B cell (primary cell): ENCODE data around the gene SLC26A3. TPM values are rescaled to one million over a fixed set of nuclear protein-coding genes. Genes with fewer than 3 reads are reported as not detected.

ENCODE experiments used
- ATAC-seq: fragments of 200-7000 bp; cut with Tn5 transposase; one replicate; pipeline ENCODE4 v1.10.0; 2021; ENCODE audit warnings: low read depth, mild to moderate bottlenecking, moderate number of reproducible peaks, moderate library complexity
- CTCF ChIA-PET: fragments of 350-600 bp; sonication (Branson Sonifier 250); formaldehyde crosslinking; loops from one replicate; lab custom pipeline; 2021; ENCODE audit warnings: antibody characterized with exemption, inconsistent platforms; lab: Charles Lee
- POLR2A ChIA-PET: fragments of 350-600 bp; sonication (Branson Sonifier 250); formaldehyde crosslinking; loops from one replicate; lab custom pipeline; 2021; ENCODE audit warnings: antibody characterized with exemption; lab: Charles Lee
- DNase-seq: peaks from one replicate; pipeline ENCODE4 v3.0.0; 2013
- H2AFZ ChIP-seq: 2 replicates; pipeline ENCODE4 v1.6.1; 2012; ENCODE audit warnings: mild to moderate bottlenecking, low read depth, low read length; ENCODE audit not compliant: insufficient read depth, poor library complexity, severe bottlenecking
- H3K27ac ChIP-seq, 2 donors: 1 replicate in 1 of 2; 2 replicates in 1 of 2; pipeline ENCODE4 v1.5.1; 2012 to 2013; ENCODE audit warnings: low read length in 2 of 2, mild to moderate bottlenecking in 2 of 2, moderate library complexity in 1 of 2
- H3K27me3 ChIP-seq, 4 experiments: fragments of 200-600 bp in 1 of 4; sonication (generic) in 1 of 4; replicated peaks in 1 of 4; 1 replicate in 2 of 4; 2 replicates in 2 of 4; pipeline versions ENCODE4 v1.6.1 to v1.7.0; 2013 to 2016; ENCODE audit warnings: low read length in 3 of 4, mild to moderate bottlenecking in 2 of 4, mixed read lengths in 1 of 4, moderate library complexity in 1 of 4; ENCODE audit not compliant: insufficient read depth in 4 of 4, control insufficient read depth in 3 of 4; ENCODE audit errors: control extremely low read depth in 1 of 4
- H3K36me3 ChIP-seq, 2 experiments: replicated peaks in 1 of 2; 1 replicate in 1 of 2; 2 replicates in 1 of 2; pipeline versions ENCODE4 v1.6.1 to v1.7.1; 2013; ENCODE audit warnings: low read length in 1 of 2; ENCODE audit not compliant: insufficient read depth in 2 of 2, control insufficient read depth in 1 of 2; ENCODE audit errors: control extremely low read depth in 1 of 2, extremely low read depth in 1 of 2
- H3K4me1 ChIP-seq, 2 donors: fragments of 200-600 bp in 1 of 2; sonication (generic) in 1 of 2; 1 replicate in 1 of 2; 2 replicates in 1 of 2; pipeline versions ENCODE4 v1.5.1 to v1.6.1; 2013 to 2017; ENCODE audit warnings: low read length in 2 of 2; ENCODE audit not compliant: control insufficient read depth in 2 of 2, insufficient read depth in 2 of 2
- H3K4me2 ChIP-seq: replicated peaks from 2 replicates; pipeline ENCODE3; 2012; ENCODE audit warnings: mild to moderate bottlenecking, low read depth, low read length; ENCODE audit not compliant: poor library complexity, severe bottlenecking
- H3K4me3 ChIP-seq, 5 experiments: fragments of 200-600 bp in 1 of 5; sonication (generic) in 1 of 5; 1 replicate in 3 of 5; 2 replicates in 2 of 5; pipeline versions ENCODE4 v1.5.1 to v1.7.0; 2011 to 2016; ENCODE audit warnings: low read length in 4 of 5, mild to moderate bottlenecking in 4 of 5, low read depth in 2 of 5, control low read depth in 1 of 5, moderate library complexity in 1 of 5; ENCODE audit not compliant: insufficient read depth in 1 of 5; ENCODE audit errors: control extremely low read depth in 1 of 5, extremely low read depth in 1 of 5
- H3K79me2 ChIP-seq: fragments of 200-600 bp; sonication (generic); one replicate; pipeline ENCODE4 v1.6.0; 2016; ENCODE audit warnings: low read length; ENCODE audit not compliant: control insufficient read depth, insufficient read depth
- H3K9ac ChIP-seq: fragments of 200-600 bp; sonication (generic); 2 replicates; pipeline ENCODE4 v1.6.1; 2017; ENCODE audit warnings: mild to moderate bottlenecking, low read length, moderate library complexity
- H3K9me3 ChIP-seq, 3 donors: one replicate each; pipeline versions ENCODE4 v1.6.1 to v1.7.1; 2013; ENCODE audit warnings: low read length in 2 of 3; ENCODE audit not compliant: control insufficient read depth in 2 of 3, insufficient read depth in 1 of 3; ENCODE audit errors: control extremely low read depth in 1 of 3
- H4K20me1 ChIP-seq: 2 replicates; pipeline ENCODE4 v1.6.0; 2012; ENCODE audit warnings: mild to moderate bottlenecking, low read length; ENCODE audit not compliant: insufficient read depth, control insufficient read depth, poor library complexity, severe bottlenecking
- H3K27ac Mint-ChIP-seq: one replicate; pipeline ENCODE4 v1.8.0; 2021; ENCODE audit warnings: mixed read lengths
- H3K27me3 Mint-ChIP-seq: one replicate; pipeline ENCODE4 v1.8.0; 2021; ENCODE audit warnings: mixed read lengths
- H3K4me1 Mint-ChIP-seq: one replicate; pipeline ENCODE4 v1.8.0; 2021; ENCODE audit warnings: mixed read lengths
- H3K4me3 Mint-ChIP-seq: one replicate; pipeline ENCODE4 v1.8.0; 2021; ENCODE audit warnings: mixed read lengths
- H3K9me3 Mint-ChIP-seq: one replicate; pipeline ENCODE4 v1.8.0; 2022; ENCODE audit warnings: mixed read lengths; ENCODE audit not compliant: insufficient read depth
- EZH2 ChIP-seq: IDR thresholded peaks from 2 replicates; pipeline ENCODE4 v1.6.1; 2012; ENCODE audit warnings: borderline replicate concordance, low read depth, mild to moderate bottlenecking, moderate library complexity, low read length; ENCODE audit not compliant: insufficient read depth, poor library complexity, severe bottlenecking
- whole genome bisulfite sequencing: methylation state at CpG from one replicate; pipeline ENCODE4 v1.1.5; 2013; ENCODE audit warnings: missing lambda C conversion rate; ENCODE audit not compliant: insufficient coverage; 5-methylcytosine and 5-hydroxymethylcytosine counted together
- intact Hi-C: fragments of 100-400 bp; cut with micrococcal nuclease; formaldehyde crosslinking; loops from one replicate; pipeline ENCODE4 v1.10.0; 2022
- polyA plus RNA-seq: library from polyadenylated mRNA; depleted of rRNA; stranded (reverse); fragments of >200 nt; gene quantifications from 2 replicates; pipeline ENCODE4 v1.2.3, GENCODE V29; 2012
- total RNA-seq, 2 donors: library from RNA; stranded (reverse); fragments of 120-200 nt in 1 of 2; gene quantifications; 1 replicate in 1 of 2; 2 replicates in 1 of 2; pipeline versions ENCODE4 v1.2.3 to v1.2.4, GENCODE V29; 2013 to 2022
- TF ChIP-seq, protein P1 (sequence below): fragments of 200-600 bp; IDR thresholded peaks from one replicate; pipeline ENCODE4 v1.8.0; 2022; ENCODE audit warnings: antibody characterized with exemption, mild to moderate bottlenecking

Gene SLC26A3
- total and polyA plus RNA-seq, 2 donors (not counting 1 experiment from before 2014, with no cell fraction given): not detected

DNA sequence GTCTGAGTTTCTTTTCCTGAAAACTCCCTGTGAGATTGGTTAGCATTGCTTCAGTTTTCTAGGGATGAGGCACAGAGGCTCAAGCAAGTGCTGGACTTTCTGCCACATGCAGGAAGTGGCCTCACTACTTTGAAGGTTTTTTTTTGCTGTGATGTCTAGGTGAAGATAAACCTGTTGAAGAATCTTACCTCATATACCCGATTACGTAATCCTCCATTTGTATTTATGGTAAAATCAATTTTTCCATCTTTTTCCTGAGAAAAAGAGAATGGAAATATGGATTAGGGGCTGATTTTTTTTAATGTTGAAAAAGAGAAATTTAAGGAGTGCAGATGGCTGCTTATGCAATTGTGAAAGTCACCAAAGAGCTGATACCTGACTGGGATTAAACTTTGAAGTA lies 35.6 kb downstream of the SLC26A3 start:
- ChIA-PET POLR2A (no interaction called here), CTCF (no interaction called here)
- Histone ChIP-seq H4K20me1 (no peaks in the 10 kb centered on the region), H3K27me3 (no peaks in the 10 kb centered on the region), H3K4me2 (no peak overlapping the region), H3K9ac (no peak overlapping the region), H3K4me1 (no peaks in the 10 kb centered on the region), H2AFZ (no peak overlapping the region), H3K79me2 (no peaks in the 10 kb centered on the region), H3K4me3 (no peak overlapping the region), H3K27ac (no peak overlapping the region), H3K36me3 (no peaks in the 10 kb centered on the region), H3K9me3 (no peaks in the 10 kb centered on the region)
- no peak for DNase-seq
- TF ChIP-seq EZH2: no peak
- TF ChIP-seq, protein P1, sequence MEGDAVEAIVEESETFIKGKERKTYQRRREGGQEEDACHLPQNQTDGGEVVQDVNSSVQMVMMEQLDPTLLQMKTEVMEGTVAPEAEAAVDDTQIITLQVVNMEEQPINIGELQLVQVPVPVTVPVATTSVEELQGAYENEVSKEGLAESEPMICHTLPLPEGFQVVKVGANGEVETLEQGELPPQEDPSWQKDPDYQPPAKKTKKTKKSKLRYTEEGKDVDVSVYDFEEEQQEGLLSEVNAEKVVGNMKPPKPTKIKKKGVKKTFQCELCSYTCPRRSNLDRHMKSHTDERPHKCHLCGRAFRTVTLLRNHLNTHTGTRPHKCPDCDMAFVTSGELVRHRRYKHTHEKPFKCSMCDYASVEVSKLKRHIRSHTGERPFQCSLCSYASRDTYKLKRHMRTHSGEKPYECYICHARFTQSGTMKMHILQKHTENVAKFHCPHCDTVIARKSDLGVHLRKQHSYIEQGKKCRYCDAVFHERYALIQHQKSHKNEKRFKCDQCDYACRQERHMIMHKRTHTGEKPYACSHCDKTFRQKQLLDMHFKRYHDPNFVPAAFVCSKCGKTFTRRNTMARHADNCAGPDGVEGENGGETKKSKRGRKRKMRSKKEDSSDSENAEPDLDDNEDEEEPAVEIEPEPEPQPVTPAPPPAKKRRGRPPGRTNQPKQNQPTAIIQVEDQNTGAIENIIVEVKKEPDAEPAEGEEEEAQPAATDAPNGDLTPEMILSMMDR: no peak
- Mint-ChIP-seq H3K4me1 (no peaks in the 10 kb centered on the region), H3K9me3 (no peaks in the 10 kb centered on the region), H3K27ac (no peak overlapping the region), H3K27me3 (no peaks in the 10 kb centered on the region), H3K4me3 (no peak overlapping the region)
- ATAC-seq: no peak
- intact Hi-C loops: no loop called here
- no CpG with 5 or more reads among the region's 2 CpGs for WGBS

DNA sequence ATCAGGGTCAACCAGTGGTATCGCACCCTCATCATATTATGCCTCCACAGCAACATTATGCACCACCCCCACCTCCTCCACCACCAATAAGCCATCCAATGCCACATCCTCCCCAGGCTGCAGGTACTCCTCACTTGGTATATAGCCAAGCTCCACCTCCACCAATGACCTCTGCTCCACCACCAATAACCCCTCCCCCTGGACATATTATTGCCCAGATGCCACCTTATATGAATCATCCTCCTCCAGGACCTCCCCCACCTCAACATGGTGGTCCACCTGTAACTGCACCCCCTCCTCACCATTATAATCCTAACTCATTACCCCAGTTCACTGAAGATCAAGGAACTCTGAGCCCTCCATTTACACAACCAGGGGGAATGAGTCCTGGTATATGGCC lies 44.4 kb downstream of the SLC26A3 start:
- ChIA-PET POLR2A (no interaction called here), CTCF (no interaction called here)
- no peaks in the 10 kb centered on the region for H3K4me1 Mint-ChIP-seq
- DNase-seq: no peak
- peaks cover 15% of the 10 kb centered on the region for H4K20me1 ChIP-seq
- intact Hi-C loops: no loop called here
- H3K27me3 ChIP-seq: no peaks in the 10 kb centered on the region
- no peak overlapping the region for H3K4me2 ChIP-seq
- 100% methylated on average over 1 of the region's 1 CpG for WGBS
- no peak overlapping the region for H3K4me3 Mint-ChIP-seq
- H2AFZ ChIP-seq: no peak overlapping the region
- H3K27ac ChIP-seq: no peak overlapping the region
- H3K9me3 Mint-ChIP-seq: no peaks in the 10 kb centered on the region
- H3K9me3 ChIP-seq: no peaks in the 10 kb centered on the region
- peaks cover 16 to 67% of the 10 kb centered on the region in 2 experiments for H3K36me3 ChIP-seq
- no peak for TF ChIP-seq EZH2
- TF ChIP-seq, protein P1: no peak
- no peaks in the 10 kb centered on the region for H3K4me1 ChIP-seq
- H3K4me3 ChIP-seq: no peak overlapping the region
- no peak overlapping the region for H3K9ac ChIP-seq
- no peak overlapping the region for H3K27ac Mint-ChIP-seq
- ATAC-seq: no peak
- no peaks in the 10 kb centered on the region for H3K27me3 Mint-ChIP-seq
- no peaks in the 10 kb centered on the region for H3K79me2 ChIP-seq
